HL-60 (cell line): Measurements from ENCODE around the gene LHFPL6.

Source experiments
- DNase-seq, 2 experiments: peaks; one replicate each; pipeline ENCODE4 v3.0.0-alpha.2; 2010 to 2020; ENCODE audit warnings: low read depth in 1 of 2, low spot score in 1 of 2
- H3K27ac ChIP-seq: fragments of 250-450 bp; sonication (Bioruptor Pico); replicated peaks from 2 replicates; pipeline ENCODE4 v1.5.1; 2020; ENCODE audit warnings: mild to moderate bottlenecking, moderate library complexity
- H3K27me3 ChIP-seq: fragments of 250-450 bp; sonication (Bioruptor Pico); 2 replicates; pipeline ENCODE4 v1.5.1; 2021; ENCODE audit warnings: mild to moderate bottlenecking, moderate library complexity; ENCODE audit not compliant: insufficient read depth, poor library complexity, severe bottlenecking
- H3K4me3 ChIP-seq: replicated peaks from 2 replicates; pipeline ENCODE4 v1.5.1; 2011; ENCODE audit warnings: mild to moderate bottlenecking, control low read depth, low read length; ENCODE audit not compliant: insufficient read depth
- GABPA ChIP-seq: IDR thresholded peaks from 2 replicates; pipeline ENCODE4 v1.6.1; 2012; ENCODE audit warnings: low read depth
- POLR2AphosphoS5 ChIP-seq: IDR thresholded peaks from 2 replicates; pipeline ENCODE4 v1.6.1; 2012; ENCODE audit warnings: low read depth
- SPI1 ChIP-seq: IDR thresholded peaks from 2 replicates; pipeline ENCODE4 v1.6.1; 2012; ENCODE audit warnings: low read depth, mild to moderate bottlenecking, borderline replicate concordance
- TF ChIP-seq, protein P1 (sequence below): IDR thresholded peaks from 2 replicates; pipeline ENCODE4 v1.6.1; 2012; ENCODE audit warnings: low read depth; ENCODE audit not compliant: insufficient replicate concordance
- TF ChIP-seq, protein P2 (sequence below): IDR thresholded peaks from one replicate; pipeline ENCODE4 v1.5.1; 2011; ENCODE audit warnings: low read length, control low read depth, inconsistent platforms; ENCODE audit not compliant: insufficient read depth

Gene LHFPL6

DNA sequence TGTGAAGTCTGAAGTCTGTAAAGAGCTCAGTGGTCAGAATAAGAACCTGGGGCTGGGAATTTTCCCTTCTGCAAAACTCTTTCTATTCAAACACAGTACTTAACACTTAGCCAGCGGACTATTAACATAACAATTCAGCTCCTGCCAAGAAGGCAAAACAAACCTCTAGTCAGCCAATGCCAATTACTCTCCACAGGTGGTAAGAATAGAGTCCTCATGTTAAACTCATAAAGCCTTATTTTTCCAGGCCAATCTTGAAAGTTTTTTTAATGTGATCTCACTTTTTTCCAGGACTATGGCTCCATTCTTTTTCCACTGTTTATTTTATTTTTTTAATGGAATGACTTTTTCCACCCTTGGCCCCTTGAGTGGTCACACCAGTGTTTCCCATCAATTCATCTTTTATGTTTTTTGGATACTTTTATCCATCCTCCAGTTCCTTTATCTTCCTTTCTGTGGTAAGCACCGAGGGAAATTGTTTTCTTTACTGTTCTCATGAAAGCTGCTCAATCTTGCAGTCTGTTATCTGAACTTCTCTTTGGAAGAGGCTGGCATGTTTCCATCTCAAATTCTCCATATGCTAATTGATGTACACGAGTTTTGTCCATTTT is 217.3 kb downstream of the LHFPL6 start:
- no peak overlapping the region for H3K4me3 ChIP-seq
- H3K27me3 ChIP-seq, result no peaks in the 10 kb centered on the region
- no peak overlapping the region for H3K27ac ChIP-seq
- no peak for DNase-seq
- TF ChIP-seq, protein P1, sequence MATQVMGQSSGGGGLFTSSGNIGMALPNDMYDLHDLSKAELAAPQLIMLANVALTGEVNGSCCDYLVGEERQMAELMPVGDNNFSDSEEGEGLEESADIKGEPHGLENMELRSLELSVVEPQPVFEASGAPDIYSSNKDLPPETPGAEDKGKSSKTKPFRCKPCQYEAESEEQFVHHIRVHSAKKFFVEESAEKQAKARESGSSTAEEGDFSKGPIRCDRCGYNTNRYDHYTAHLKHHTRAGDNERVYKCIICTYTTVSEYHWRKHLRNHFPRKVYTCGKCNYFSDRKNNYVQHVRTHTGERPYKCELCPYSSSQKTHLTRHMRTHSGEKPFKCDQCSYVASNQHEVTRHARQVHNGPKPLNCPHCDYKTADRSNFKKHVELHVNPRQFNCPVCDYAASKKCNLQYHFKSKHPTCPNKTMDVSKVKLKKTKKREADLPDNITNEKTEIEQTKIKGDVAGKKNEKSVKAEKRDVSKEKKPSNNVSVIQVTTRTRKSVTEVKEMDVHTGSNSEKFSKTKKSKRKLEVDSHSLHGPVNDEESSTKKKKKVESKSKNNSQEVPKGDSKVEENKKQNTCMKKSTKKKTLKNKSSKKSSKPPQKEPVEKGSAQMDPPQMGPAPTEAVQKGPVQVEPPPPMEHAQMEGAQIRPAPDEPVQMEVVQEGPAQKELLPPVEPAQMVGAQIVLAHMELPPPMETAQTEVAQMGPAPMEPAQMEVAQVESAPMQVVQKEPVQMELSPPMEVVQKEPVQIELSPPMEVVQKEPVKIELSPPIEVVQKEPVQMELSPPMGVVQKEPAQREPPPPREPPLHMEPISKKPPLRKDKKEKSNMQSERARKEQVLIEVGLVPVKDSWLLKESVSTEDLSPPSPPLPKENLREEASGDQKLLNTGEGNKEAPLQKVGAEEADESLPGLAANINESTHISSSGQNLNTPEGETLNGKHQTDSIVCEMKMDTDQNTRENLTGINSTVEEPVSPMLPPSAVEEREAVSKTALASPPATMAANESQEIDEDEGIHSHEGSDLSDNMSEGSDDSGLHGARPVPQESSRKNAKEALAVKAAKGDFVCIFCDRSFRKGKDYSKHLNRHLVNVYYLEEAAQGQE, result no peak
- TF ChIP-seq POLR2AphosphoS5, result no peak
- TF ChIP-seq GABPA, result no peak
- TF ChIP-seq SPI1, result no peak
- TF ChIP-seq, protein P2, sequence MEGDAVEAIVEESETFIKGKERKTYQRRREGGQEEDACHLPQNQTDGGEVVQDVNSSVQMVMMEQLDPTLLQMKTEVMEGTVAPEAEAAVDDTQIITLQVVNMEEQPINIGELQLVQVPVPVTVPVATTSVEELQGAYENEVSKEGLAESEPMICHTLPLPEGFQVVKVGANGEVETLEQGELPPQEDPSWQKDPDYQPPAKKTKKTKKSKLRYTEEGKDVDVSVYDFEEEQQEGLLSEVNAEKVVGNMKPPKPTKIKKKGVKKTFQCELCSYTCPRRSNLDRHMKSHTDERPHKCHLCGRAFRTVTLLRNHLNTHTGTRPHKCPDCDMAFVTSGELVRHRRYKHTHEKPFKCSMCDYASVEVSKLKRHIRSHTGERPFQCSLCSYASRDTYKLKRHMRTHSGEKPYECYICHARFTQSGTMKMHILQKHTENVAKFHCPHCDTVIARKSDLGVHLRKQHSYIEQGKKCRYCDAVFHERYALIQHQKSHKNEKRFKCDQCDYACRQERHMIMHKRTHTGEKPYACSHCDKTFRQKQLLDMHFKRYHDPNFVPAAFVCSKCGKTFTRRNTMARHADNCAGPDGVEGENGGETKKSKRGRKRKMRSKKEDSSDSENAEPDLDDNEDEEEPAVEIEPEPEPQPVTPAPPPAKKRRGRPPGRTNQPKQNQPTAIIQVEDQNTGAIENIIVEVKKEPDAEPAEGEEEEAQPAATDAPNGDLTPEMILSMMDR, result no peak

GRCh38 chr13:39385154-39385553 is 217.8 kb downstream of the LHFPL6 start:
- no peak overlapping the region for H3K4me3 ChIP-seq
- no peak for TF ChIP-seq GABPA
- no peak for TF ChIP-seq POLR2AphosphoS5
- TF ChIP-seq, protein P1, result no peak
- TF ChIP-seq, protein P2, result no peak
- no peak for TF ChIP-seq SPI1
- no peak for DNase-seq
- H3K27me3 ChIP-seq, result no peaks in the 10 kb centered on the region
- H3K27ac ChIP-seq, result no peak overlapping the region

GRCh38 chr13:39381456-39381855 is 221.5 kb downstream of the LHFPL6 start:
- Histone ChIP-seq H3K4me3 (no peak overlapping the region), H3K27me3 (peaks cover 2% of the 10 kb centered on the region), H3K27ac (no peak overlapping the region)
- no peak for DNase-seq
- TF ChIP-seq GABPA (no peak), POLR2AphosphoS5 (no peak), SPI1 (no peak)
- TF ChIP-seq, protein P2, result no peak
- TF ChIP-seq, protein P1, result no peak
